Measurements from ENCODE around the gene PTPN22.

PTPN22 gene

GRCh38 chr1:113899111-113899510 lies 27.6 kb upstream of the PTPN22 start:
- Histone ChIP-seq H2AFZ (ENCODE audit: low read length) (no peak overlapping the region), H3K4ac (ENCODE audit: low read length) (no peak overlapping the region), H3K36me3 (replicated peaks in 1 of 2; ENCODE audit: control insufficient read depth in 2 of 2, insufficient read depth in 2 of 2, low read length in 2 of 2) (peaks cover 6 to 74% of the 10 kb centered on the region in 2 donors), H2BK120ac (ENCODE audit: low read depth, low read length) (no peak overlapping the region), H3K14ac (ENCODE audit: low read length) (no peak overlapping the region), H3K9ac (ENCODE audit: low read depth, low read length, poor library complexity) (no peak overlapping the region), H3K79me1 (ENCODE audit: low read depth, low read length) (peaks cover 1% of the 10 kb centered on the region), H3K18ac (ENCODE audit: low read length) (no peak overlapping the region), H2BK15ac (ENCODE audit: low read length) (no peak overlapping the region), H4K8ac (ENCODE audit: low read depth, low read length) (no peak overlapping the region), H3K23ac (ENCODE audit: low read depth, low read length, poor library complexity) (no peak overlapping the region), H3K4me1 (ENCODE audit: control insufficient read depth in 2 of 2, insufficient read depth in 1 of 2, low read depth in 1 of 2, low read length in 2 of 2) (peaks cover 2 to 4% of the 10 kb centered on the region in 2 donors), H3K27me3 (ENCODE audit: control insufficient read depth in 3 of 3, insufficient read depth in 3 of 3, low read depth in 1 of 3, low read length in 3 of 3) (no peaks in the 10 kb centered on the region), H4K91ac (ENCODE audit: low read depth, low read length, poor library complexity) (no peak overlapping the region), H3K4me2 (ENCODE audit: insufficient read depth, low read length, poor library complexity, severe bottlenecking) (no peak overlapping the region), H3K9me3 (replicated peaks in 1 of 2; ENCODE audit: control insufficient read depth in 2 of 2, insufficient read depth in 1 of 2, low read depth in 1 of 2, low read length in 2 of 2) (no peaks in the 10 kb centered on the region), H2BK12ac (ENCODE audit: low read length) (no peak overlapping the region), H3K27ac (replicated peaks; ENCODE audit: low read length) (no peak overlapping the region), H2AK5ac (ENCODE audit: low read depth, low read length) (no peak overlapping the region), H2BK5ac (ENCODE audit: low read length) (no peak overlapping the region), H3K4me3 (ENCODE audit: low read length in 2 of 2) (no peak overlapping the region)
- no peak for DNase-seq (ENCODE audit: low spot score)

- H3K4me2 ChIP-seq (ENCODE audit: insufficient read depth, low read length, poor library complexity, severe bottlenecking): no peak overlapping the region
- H2BK15ac ChIP-seq (ENCODE audit: low read length): no peak overlapping the region
- no peak overlapping the region for H2BK12ac ChIP-seq (ENCODE audit: low read length)
- H3K4me1 ChIP-seq (ENCODE audit: control insufficient read depth in 2 of 2, insufficient read depth in 1 of 2, low read depth in 1 of 2, low read length in 2 of 2): no peaks in the 10 kb centered on the region
- H4K91ac ChIP-seq (ENCODE audit: low read depth, low read length, poor library complexity): no peak overlapping the region
- no peaks in the 10 kb centered on the region for H3K9me3 ChIP-seq (replicated peaks in 1 of 2; ENCODE audit: control insufficient read depth in 2 of 2, insufficient read depth in 1 of 2, low read depth in 1 of 2, low read length in 2 of 2)
- H3K27me3 ChIP-seq (ENCODE audit: control insufficient read depth in 3 of 3, insufficient read depth in 3 of 3, low read depth in 1 of 3, low read length in 3 of 3): no peaks in the 10 kb centered on the region
- H2AFZ ChIP-seq (ENCODE audit: low read length): no peak overlapping the region
- H3K79me1 ChIP-seq (ENCODE audit: low read depth, low read length): peaks cover 1% of the 10 kb centered on the region
- no peak for DNase-seq (ENCODE audit: low spot score)
- no peak overlapping the region for H3K27ac ChIP-seq (replicated peaks; ENCODE audit: low read length)
- peaks cover 6 to 77% of the 10 kb centered on the region in 2 donors for H3K36me3 ChIP-seq (replicated peaks in 1 of 2; ENCODE audit: control insufficient read depth in 2 of 2, insufficient read depth in 2 of 2, low read length in 2 of 2)
- no peak overlapping the region for H3K9ac ChIP-seq (ENCODE audit: low read depth, low read length, poor library complexity)
- no CpG with 5 or more reads among the region's 1 CpG for WGBS, 2 donors (ENCODE audit: extremely low coverage in 2 of 2, insufficient read length in 2 of 2, insufficient replicate concordance in 1 of 2)
- H2BK5ac ChIP-seq (ENCODE audit: low read length): no peak overlapping the region
- no peak overlapping the region for H3K18ac ChIP-seq (ENCODE audit: low read length)
- H2BK120ac ChIP-seq (ENCODE audit: low read depth, low read length): no peak overlapping the region
- H3K4ac ChIP-seq (ENCODE audit: low read length): no peak overlapping the region
- no peak overlapping the region for H4K8ac ChIP-seq (ENCODE audit: low read depth, low read length)
- H2AK5ac ChIP-seq (ENCODE audit: low read depth, low read length): no peak overlapping the region
- H3K14ac ChIP-seq (ENCODE audit: low read length): no peak overlapping the region
- no peak overlapping the region for H3K23ac ChIP-seq (ENCODE audit: low read depth, low read length, poor library complexity)
- no peak overlapping the region for H3K4me3 ChIP-seq (ENCODE audit: low read length in 2 of 2)
Observed at GRCh38 chr1:113898241-113898814, 26.8 kb upstream of the PTPN22 start.

- WGBS, 2 donors (ENCODE audit: extremely low coverage in 2 of 2, insufficient read length in 2 of 2, insufficient replicate concordance in 1 of 2): no CpG with 5 or more reads among the region's 8 CpGs
- no peak for DNase-seq (ENCODE audit: low spot score)
- Histone ChIP-seq H3K9ac (ENCODE audit: low read depth, low read length, poor library complexity) (no peak overlapping the region), H3K27me3 (ENCODE audit: control insufficient read depth in 3 of 3, insufficient read depth in 3 of 3, low read depth in 1 of 3, low read length in 3 of 3) (no peaks in the 10 kb centered on the region), H3K4me1 (ENCODE audit: control insufficient read depth in 2 of 2, insufficient read depth in 1 of 2, low read depth in 1 of 2, low read length in 2 of 2) (no peaks in the 10 kb centered on the region), H3K4me3 (ENCODE audit: low read length in 2 of 2) (no peak overlapping the region), H3K9me3 (replicated peaks in 1 of 2; ENCODE audit: control insufficient read depth in 2 of 2, insufficient read depth in 1 of 2, low read depth in 1 of 2, low read length in 2 of 2) (no peaks in the 10 kb centered on the region), H3K14ac (ENCODE audit: low read length) (no peak overlapping the region), H3K4me2 (ENCODE audit: insufficient read depth, low read length, poor library complexity, severe bottlenecking) (no peak overlapping the region), H4K8ac (ENCODE audit: low read depth, low read length) (no peak overlapping the region), H3K23ac (ENCODE audit: low read depth, low read length, poor library complexity) (no peak overlapping the region), H3K18ac (ENCODE audit: low read length) (no peak overlapping the region), H3K36me3 (replicated peaks in 1 of 2; ENCODE audit: control insufficient read depth in 2 of 2, insufficient read depth in 2 of 2, low read length in 2 of 2) (peaks cover 4 to 60% of the 10 kb centered on the region in 2 donors), H2AK5ac (ENCODE audit: low read depth, low read length) (no peak overlapping the region), H2BK5ac (ENCODE audit: low read length) (no peak overlapping the region), H2BK120ac (ENCODE audit: low read depth, low read length) (no peak overlapping the region), H4K91ac (ENCODE audit: low read depth, low read length, poor library complexity) (no peak overlapping the region), H3K79me1 (ENCODE audit: low read depth, low read length) (no peaks in the 10 kb centered on the region), H2BK15ac (ENCODE audit: low read length) (no peak overlapping the region), H2AFZ (ENCODE audit: low read length) (no peak overlapping the region), H3K4ac (ENCODE audit: low read length) (no peak overlapping the region), H3K27ac (replicated peaks; ENCODE audit: low read length) (no peak overlapping the region), H2BK12ac (ENCODE audit: low read length) (no peak overlapping the region)
Observed at GRCh38 chr1:113895961-113896360, 24.4 kb upstream of the PTPN22 start.

GRCh38 chr1:113895098-113895497 lies 23.6 kb upstream of the PTPN22 start:
- no peak overlapping the region for H2BK5ac ChIP-seq (ENCODE audit: low read length)
- H2AK5ac ChIP-seq (ENCODE audit: low read depth, low read length): no peak overlapping the region
- H3K4me2 ChIP-seq (ENCODE audit: insufficient read depth, low read length, poor library complexity, severe bottlenecking): no peak overlapping the region
- DNase-seq (ENCODE audit: low spot score): no peak
- H2BK120ac ChIP-seq (ENCODE audit: low read depth, low read length): no peak overlapping the region
- H3K27me3 ChIP-seq (ENCODE audit: control insufficient read depth in 3 of 3, insufficient read depth in 3 of 3, low read depth in 1 of 3, low read length in 3 of 3): no peaks in the 10 kb centered on the region
- no peak overlapping the region for H3K23ac ChIP-seq (ENCODE audit: low read depth, low read length, poor library complexity)
- H3K9ac ChIP-seq (ENCODE audit: low read depth, low read length, poor library complexity): no peak overlapping the region
- H3K79me1 ChIP-seq (ENCODE audit: low read depth, low read length): no peaks in the 10 kb centered on the region
- no peak overlapping the region for H3K18ac ChIP-seq (ENCODE audit: low read length)
- no peak overlapping the region for H2AFZ ChIP-seq (ENCODE audit: low read length)
- H3K36me3 ChIP-seq (replicated peaks in 1 of 2; ENCODE audit: control insufficient read depth in 2 of 2, insufficient read depth in 2 of 2, low read length in 2 of 2): peaks cover 3 to 56% of the 10 kb centered on the region in 2 donors
- no peak overlapping the region for H4K91ac ChIP-seq (ENCODE audit: low read depth, low read length, poor library complexity)
- H3K9me3 ChIP-seq (replicated peaks in 1 of 2; ENCODE audit: control insufficient read depth in 2 of 2, insufficient read depth in 1 of 2, low read depth in 1 of 2, low read length in 2 of 2): no peaks in the 10 kb centered on the region
- H3K4me3 ChIP-seq (ENCODE audit: low read length in 2 of 2): no peak overlapping the region
- H3K14ac ChIP-seq (ENCODE audit: low read length): no peak overlapping the region
- H3K4ac ChIP-seq (ENCODE audit: low read length): no peak overlapping the region
- no peak overlapping the region for H3K27ac ChIP-seq (replicated peaks; ENCODE audit: low read length)
- no CpG with 5 or more reads among the region's 6 CpGs for WGBS, 2 donors (ENCODE audit: extremely low coverage in 2 of 2, insufficient read length in 2 of 2, insufficient replicate concordance in 1 of 2)
- no peak overlapping the region for H4K8ac ChIP-seq (ENCODE audit: low read depth, low read length)
- H2BK12ac ChIP-seq (ENCODE audit: low read length): no peak overlapping the region
- H2BK15ac ChIP-seq (ENCODE audit: low read length): no peak overlapping the region
- no peaks in the 10 kb centered on the region for H3K4me1 ChIP-seq (ENCODE audit: control insufficient read depth in 2 of 2, insufficient read depth in 1 of 2, low read depth in 1 of 2, low read length in 2 of 2)

All from neuronal stem cell (in vitro differentiated cells).